Transverse colon (tissue), 4 donors: Measurements from ENCODE around the gene SS18. TPM values are rescaled to one million over a fixed set of nuclear protein-coding genes. Genes with fewer than 3 reads are reported as not detected.

ENCODE experiments used
- DNase-seq: peaks from one replicate; pipeline ENCODE4 v3.0.0-alpha.2; 2019
- H3K27ac ChIP-seq, 4 donors: fragments of 200-600 bp; sonication (generic); 2 replicates each; pipeline ENCODE4 v1.5.1; 2016 to 2018; ENCODE audit warnings: inconsistent platforms in 4 of 4
- H3K27me3 ChIP-seq: fragments of 200-600 bp; sonication (generic); 2 replicates; pipeline ENCODE4 v1.5.1; 2017; ENCODE audit warnings: inconsistent platforms
- H3K36me3 ChIP-seq, 4 donors: fragments of 200-600 bp; sonication (generic); 2 replicates each; pipeline ENCODE4 v1.5.1; 2017 to 2019; ENCODE audit warnings: inconsistent platforms in 4 of 4
- H3K4me1 ChIP-seq, 4 donors: fragments of 200-600 bp; sonication (generic); 2 replicates each; pipeline ENCODE4 v1.5.1; 2017 to 2020; ENCODE audit warnings: inconsistent platforms in 4 of 4
- H3K4me3 ChIP-seq, 4 donors: fragments of 200-600 bp; sonication (generic); 1 replicate in 1 of 4; 2 replicates in 3 of 4; pipeline versions ENCODE4 v1.5.1 to v1.6.1; 2017 to 2019; ENCODE audit warnings: inconsistent platforms in 4 of 4
- H3K9me3 ChIP-seq, 2 donors: fragments of 200-600 bp; sonication (generic); 2 replicates each; pipeline ENCODE4 v1.5.1; 2017 to 2019; ENCODE audit warnings: inconsistent platforms in 2 of 2
- EP300 ChIP-seq: sonication (generic); formaldehyde crosslinking; IDR thresholded peaks from one replicate; pipeline ENCODE4 v1.6.1; 2017; ENCODE audit warnings: antibody characterized with exemption, low read depth
- POLR2A ChIP-seq: fragments of 450-650 bp; IDR thresholded peaks from one replicate; pipeline ENCODE4 v1.6.1; 2016; ENCODE audit warnings: antibody characterized with exemption, mild to moderate bottlenecking, moderate library complexity
- POLR2AphosphoS5 ChIP-seq, 3 donors: sonication (generic); formaldehyde crosslinking; IDR thresholded peaks; one replicate each; pipeline ENCODE4 v1.6.1; 2016; ENCODE audit warnings: antibody characterized with exemption in 3 of 3
- WGBS, 2 donors: methylation state at CpG; one replicate each; pipeline ENCODE4 v1.1.5; 2018; ENCODE audit warnings: low coverage in 1 of 2; 5-methylcytosine and 5-hydroxymethylcytosine counted together
- in situ Hi-C, 4 donors: fragments of 200-750 bp; cut with MboI; loops; one replicate each; pipeline versions ENCODE4 v1.15.0 to v1.15.1; 2017; ENCODE audit warnings: low sequenced_read_pairs in 3 of 4, low pct_ligation_motif_present in 1 of 4, low pct_unique_long_range_greater_than_20kb in 1 of 4
- intact Hi-C: fragments of 100-400 bp; cut with DNase I; formaldehyde crosslinking; loops from one replicate; pipeline ENCODE4 v1.15.1; 2023; ENCODE audit warnings: low total_unique reads
- total RNA-seq, 4 donors: library from RNA; depleted of rRNA; stranded (reverse); fragments of >200 nt; gene quantifications; one replicate each; pipeline ENCODE4 v1.1.0, GENCODE V29; 2016
- TF ChIP-seq, protein P1 (sequence below), 5 experiments: fragments of 200-600 bp in 3 of 5; fragments of 450-650 bp in 2 of 5; sonication (generic) in 3 of 5; IDR thresholded peaks; 1 replicate in 2 of 5; 2 replicates in 3 of 5; pipeline ENCODE4 v1.5.1; 2016 to 2017; ENCODE audit warnings: antibody characterized with exemption in 5 of 5, inconsistent platforms in 3 of 5, mild to moderate bottlenecking in 2 of 5, moderate library complexity in 1 of 5

Gene SS18
- total RNA-seq, 4 donors from 2014 or later = 46.8 to 209 (median 138) TPM

- Histone ChIP-seq H3K27me3 (no peaks in the 10 kb centered on the region), H3K36me3 (peaks cover 0 to 6% (median 3%) of the 10 kb centered on the region in 4 donors), H3K9me3 (no peaks in the 10 kb centered on the region), H3K4me3 (no peak overlapping the region), H3K27ac (no peak overlapping the region), H3K4me1 (no peaks in the 10 kb centered on the region)
- TF ChIP-seq, protein P1, sequence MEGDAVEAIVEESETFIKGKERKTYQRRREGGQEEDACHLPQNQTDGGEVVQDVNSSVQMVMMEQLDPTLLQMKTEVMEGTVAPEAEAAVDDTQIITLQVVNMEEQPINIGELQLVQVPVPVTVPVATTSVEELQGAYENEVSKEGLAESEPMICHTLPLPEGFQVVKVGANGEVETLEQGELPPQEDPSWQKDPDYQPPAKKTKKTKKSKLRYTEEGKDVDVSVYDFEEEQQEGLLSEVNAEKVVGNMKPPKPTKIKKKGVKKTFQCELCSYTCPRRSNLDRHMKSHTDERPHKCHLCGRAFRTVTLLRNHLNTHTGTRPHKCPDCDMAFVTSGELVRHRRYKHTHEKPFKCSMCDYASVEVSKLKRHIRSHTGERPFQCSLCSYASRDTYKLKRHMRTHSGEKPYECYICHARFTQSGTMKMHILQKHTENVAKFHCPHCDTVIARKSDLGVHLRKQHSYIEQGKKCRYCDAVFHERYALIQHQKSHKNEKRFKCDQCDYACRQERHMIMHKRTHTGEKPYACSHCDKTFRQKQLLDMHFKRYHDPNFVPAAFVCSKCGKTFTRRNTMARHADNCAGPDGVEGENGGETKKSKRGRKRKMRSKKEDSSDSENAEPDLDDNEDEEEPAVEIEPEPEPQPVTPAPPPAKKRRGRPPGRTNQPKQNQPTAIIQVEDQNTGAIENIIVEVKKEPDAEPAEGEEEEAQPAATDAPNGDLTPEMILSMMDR (IDR thresholded peaks at IDR 0.05) = no peak
- TF ChIP-seq POLR2A (no peak), POLR2AphosphoS5 (IDR thresholded peaks at IDR 0.05) (no peak), EP300 (no peak)
- intact Hi-C loops (no loop called here), in situ Hi-C loops (loop anchor here in 1 of 4 donors (25.0 kb wide), 1 partner anchor 229 kb away; the partner anchor contains the start of gene TAF4B)
- 67 to 82% methylated on average over 1 of the region's 1 CpG for WGBS, 2 donors
- DNase-seq = no peak
Measured at GRCh38 chr18:26008096-26008495, 82.3 kb downstream of the SS18 start.

DNA sequence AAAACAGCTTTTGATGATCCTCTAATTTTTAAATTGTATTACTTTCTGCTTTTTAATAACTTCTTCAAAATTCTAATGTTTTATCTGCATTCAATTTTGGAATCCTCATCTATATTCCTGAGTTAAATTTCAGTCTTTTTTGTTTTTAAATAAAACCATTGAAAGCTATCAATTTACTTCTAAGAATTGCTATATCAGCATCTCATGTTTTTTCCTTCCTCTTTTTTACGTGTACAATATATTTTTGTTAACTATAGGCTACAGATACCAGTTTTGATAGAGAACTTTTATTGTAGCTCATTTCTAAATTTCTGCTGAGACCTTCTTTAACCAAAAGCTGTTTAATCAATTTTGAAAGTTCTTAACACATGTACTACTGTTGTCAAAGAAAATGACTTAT, 84.5 kb downstream of the SS18 start:
- H3K9me3 ChIP-seq = no peaks in the 10 kb centered on the region

GRCh38 chr18:26004832-26005231, 85.6 kb downstream of the SS18 start:
- no peak for TF ChIP-seq POLR2A
- TF ChIP-seq EP300 = no peak
- TF ChIP-seq, protein P1 (IDR thresholded peaks at IDR 0.05) = no peak
- no peak for TF ChIP-seq POLR2AphosphoS5 (IDR thresholded peaks at IDR 0.05)
- in situ Hi-C loops = loop anchor here in 1 of 4 donors (25.0 kb wide), 1 partner anchor 232 kb away; the partner anchor contains the start of gene TAF4B
- Histone ChIP-seq H3K9me3 (no peaks in the 10 kb centered on the region), H3K4me1 (no peaks in the 10 kb centered on the region), H3K4me3 (no peak overlapping the region), H3K27me3 (no peaks in the 10 kb centered on the region), H3K36me3 (peaks cover 0 to 2% (median 0%) of the 10 kb centered on the region in 4 donors), H3K27ac (no peak overlapping the region)
- DNase-seq = no peak
- WGBS, 2 donors = 88 to 93% methylated on average over 11 to 13 of the region's 13 CpGs
- intact Hi-C loops = no loop called here

More for the DNA sequence above, 84.5 kb downstream of the SS18 start:
- in situ Hi-C loops = loop anchor here in 1 of 4 donors (25.0 kb wide), 1 partner anchor 231 kb away; the partner anchor contains the start of gene TAF4B
- Histone ChIP-seq H3K36me3 (peaks cover 0 to 6% (median 0%) of the 10 kb centered on the region in 4 donors), H3K4me3 (no peak overlapping the region), H3K27ac (no peak overlapping the region), H3K4me1 (no peaks in the 10 kb centered on the region), H3K27me3 (no peaks in the 10 kb centered on the region)
- no peak for TF ChIP-seq POLR2AphosphoS5 (IDR thresholded peaks at IDR 0.05)
- TF ChIP-seq EP300 = no peak
- TF ChIP-seq, protein P1 (IDR thresholded peaks at IDR 0.05) = no peak
- TF ChIP-seq POLR2A = no peak
- intact Hi-C loops = no loop called here
- DNase-seq = no peak
- WGBS, 2 donors = 65 to 67% methylated on average over 1 of the region's 1 CpG

DNA sequence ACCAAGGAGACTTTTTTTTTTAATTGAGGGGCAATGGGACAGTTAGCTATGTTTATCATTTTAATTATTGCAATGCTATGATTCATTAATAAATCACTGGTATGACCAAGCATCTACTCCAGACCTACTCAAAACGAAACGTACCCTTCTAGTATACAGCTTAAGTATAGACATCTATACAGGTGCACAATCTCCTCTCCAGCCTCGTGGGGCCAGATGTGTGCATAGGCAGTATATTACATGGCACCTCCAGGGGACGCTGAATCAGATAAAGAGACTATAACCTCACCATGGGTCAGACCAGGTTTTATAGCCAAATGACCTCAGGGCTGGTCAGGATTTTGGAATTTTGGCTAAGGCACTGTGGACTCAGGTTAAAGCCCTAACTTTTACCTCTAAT, 86.6 kb downstream of the SS18 start:
- intact Hi-C loops (no loop called here), in situ Hi-C loops (loop anchor here in 1 of 4 donors (25.0 kb wide), 1 partner anchor 233 kb away; the partner anchor contains the start of gene TAF4B)
- TF ChIP-seq EP300 = no peak
- TF ChIP-seq, protein P1 (IDR thresholded peaks at IDR 0.05) = no peak
- TF ChIP-seq POLR2AphosphoS5 (IDR thresholded peaks at IDR 0.05) = no peak
- TF ChIP-seq POLR2A = no peak
- Histone ChIP-seq H3K27me3 (no peaks in the 10 kb centered on the region), H3K9me3 (no peaks in the 10 kb centered on the region), H3K4me1 (no peaks in the 10 kb centered on the region), H3K4me3 (no peak overlapping the region), H3K36me3 (no peaks in the 10 kb centered on the region), H3K27ac (no peak overlapping the region)
- DNase-seq = no peak
- 67 to 71% methylated on average over 4 of the region's 4 CpGs for WGBS, 2 donors
